DOHH2 (cell line): Measurements from ENCODE around the gene JAML.

ENCODE experiments used
- CTCF ChIP-seq: fragments of 200-600 bp; sonication (generic); IDR thresholded peaks from one replicate; pipeline ENCODE4 v1.5.1; 2014; ENCODE audit warnings: antibody characterized with exemption, mild to moderate bottlenecking, low read depth, low read length; ENCODE audit not compliant: poor library complexity, severe bottlenecking
- EZH2phosphoT487 ChIP-seq: fragments of 200-600 bp; sonication (generic); IDR thresholded peaks from 2 replicates; pipeline ENCODE4 v1.6.1; 2017; ENCODE audit warnings: borderline replicate concordance, mild to moderate bottlenecking, antibody characterized with exemption, low read length, moderate library complexity, mixed read lengths

GRCh38 chr11:118207079-118207478 lies 17.7 kb downstream of the JAML start:
- TF ChIP-seq CTCF (no peak), EZH2phosphoT487 (no peak)
